EL (cell line): Measurements from ENCODE around the gene ABHD11.
"Not testable (repeated sequence)": the region's sequence is repeated elsewhere in the genome, so short reads cannot be mapped to it uniquely, and the experiment has no call there.

ENCODE experiments used
- DNase-seq: peaks from one replicate; pipeline ENCODE4 v3.0.0-alpha.2; 2016

ABHD11 gene, protein sequence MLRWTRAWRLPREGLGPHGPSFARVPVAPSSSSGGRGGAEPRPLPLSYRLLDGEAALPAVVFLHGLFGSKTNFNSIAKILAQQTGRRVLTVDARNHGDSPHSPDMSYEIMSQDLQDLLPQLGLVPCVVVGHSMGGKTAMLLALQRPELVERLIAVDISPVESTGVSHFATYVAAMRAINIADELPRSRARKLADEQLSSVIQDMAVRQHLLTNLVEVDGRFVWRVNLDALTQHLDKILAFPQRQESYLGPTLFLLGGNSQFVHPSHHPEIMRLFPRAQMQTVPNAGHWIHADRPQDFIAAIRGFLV

GRCh38 chr7:73738612-73739386 is at the start of gene ABHD11:
Gene ABHD11 (minus strand): TSS chr7:73738802. CDS start chr7:73738770, 32 bp downstream.
- DNase-seq, result peak; percentile 92

- DNase-seq, result not testable (repeated sequence)
These were observed 49.1 kb upstream of the ABHD11 start for GRCh38 chr7:73787786-73788048.

DNA sequence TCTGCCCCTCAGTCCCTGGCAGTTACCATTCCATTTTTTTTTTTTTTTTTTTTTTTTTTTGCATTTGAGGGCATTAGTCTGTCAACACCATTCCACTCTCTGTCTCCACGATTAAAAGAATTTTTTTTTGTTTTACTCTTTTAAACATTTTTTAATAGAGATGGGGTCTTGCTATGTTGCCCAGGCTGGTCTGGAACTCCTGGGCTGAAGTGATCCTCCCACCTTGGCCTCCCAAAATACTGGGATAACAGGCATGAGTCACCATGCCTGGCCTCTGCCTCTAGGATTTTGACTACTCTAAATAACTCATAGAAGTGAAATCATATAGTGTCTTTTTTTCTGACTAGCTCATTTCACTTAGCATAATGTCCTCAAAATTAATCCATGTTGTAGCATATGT is 48.0 kb upstream of the ABHD11 start:
- no peak for DNase-seq

DNA sequence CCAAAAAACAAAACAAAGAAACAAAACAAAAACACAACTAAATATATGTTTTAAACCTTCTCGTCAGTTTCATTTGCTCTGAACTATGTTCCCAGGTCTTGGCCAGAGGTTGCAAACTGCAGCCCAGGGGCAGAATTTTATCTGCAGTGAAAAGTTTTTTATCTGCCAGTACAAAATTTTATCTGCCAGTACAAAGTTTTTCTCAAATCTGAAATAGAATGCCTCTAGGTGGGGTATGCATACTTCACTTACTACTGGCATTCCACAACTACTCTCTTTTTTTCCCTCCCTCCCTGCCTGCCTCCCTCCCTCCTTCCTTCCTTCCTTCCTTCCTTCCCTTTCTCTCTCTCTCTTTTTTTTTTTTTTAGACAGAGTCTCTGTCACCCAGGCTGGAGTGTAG is 40.9 kb upstream of the ABHD11 start:
- DNase-seq, result no peak

DNA sequence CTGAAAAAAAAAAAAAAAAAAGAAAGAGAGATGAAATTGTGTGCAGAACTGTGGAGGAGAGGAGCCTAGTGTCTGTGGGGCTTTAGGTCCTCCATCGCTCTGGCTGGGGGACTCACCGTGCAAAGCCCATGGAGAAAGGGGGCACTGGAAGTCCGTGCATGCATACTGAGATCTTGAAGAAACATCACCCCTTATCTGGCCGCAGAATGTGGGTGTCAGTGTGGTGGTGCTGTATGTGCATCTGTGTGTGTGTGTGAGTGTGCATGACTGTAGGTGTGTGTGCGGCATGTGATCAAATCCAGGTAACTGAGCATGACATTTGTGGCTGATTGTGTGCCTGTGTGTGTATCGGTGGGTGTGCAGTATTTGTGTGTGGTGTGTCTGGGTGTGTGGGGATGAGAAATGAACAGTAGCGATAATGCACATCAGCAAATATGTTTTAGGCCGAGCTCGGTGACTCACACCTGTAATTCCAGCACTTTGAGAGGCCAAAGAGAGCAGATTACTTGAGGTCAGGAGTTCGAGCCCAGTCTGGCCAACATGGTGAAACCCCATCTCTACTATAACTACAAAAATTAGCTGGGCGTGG is 40.3 kb upstream of the ABHD11 start:
- DNase-seq, result no peak

DNA sequence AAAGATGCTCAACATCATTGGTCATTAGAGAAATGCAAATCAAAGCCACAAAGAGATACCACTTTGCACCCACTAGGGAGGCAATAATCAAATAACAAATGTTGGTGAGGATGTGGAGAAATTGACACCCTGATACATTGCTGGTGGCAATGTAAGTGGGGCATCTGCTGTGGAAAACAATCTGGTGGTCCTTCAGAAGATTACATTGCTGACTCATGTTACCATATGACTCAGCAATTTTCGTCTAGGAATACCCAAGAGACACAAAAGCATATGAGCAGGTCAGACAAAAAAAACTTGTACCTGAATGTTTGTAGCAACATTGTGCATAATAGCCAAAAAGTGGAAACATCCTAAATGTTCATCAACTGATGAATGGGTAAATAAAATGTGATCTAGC is 36.3 kb upstream of the ABHD11 start:
- peak; percentile 29 for DNase-seq

GRCh38 chr7:73773700-73774517 is 35.3 kb upstream of the ABHD11 start:
- DNase-seq, result no peak

GRCh38 chr7:73770860-73771670 is 32.5 kb upstream of the ABHD11 start:
- DNase-seq, result no peak

- DNase-seq, result peak; percentile 24
These were observed 31.6 kb upstream of the ABHD11 start, which contains the start of gene CLDN3 for GRCh38 chr7:73770002-73770859. Gene CLDN3 (minus strand): TSS chr7:73770270. CDS start chr7:73770049, 221 bp downstream.

DNA sequence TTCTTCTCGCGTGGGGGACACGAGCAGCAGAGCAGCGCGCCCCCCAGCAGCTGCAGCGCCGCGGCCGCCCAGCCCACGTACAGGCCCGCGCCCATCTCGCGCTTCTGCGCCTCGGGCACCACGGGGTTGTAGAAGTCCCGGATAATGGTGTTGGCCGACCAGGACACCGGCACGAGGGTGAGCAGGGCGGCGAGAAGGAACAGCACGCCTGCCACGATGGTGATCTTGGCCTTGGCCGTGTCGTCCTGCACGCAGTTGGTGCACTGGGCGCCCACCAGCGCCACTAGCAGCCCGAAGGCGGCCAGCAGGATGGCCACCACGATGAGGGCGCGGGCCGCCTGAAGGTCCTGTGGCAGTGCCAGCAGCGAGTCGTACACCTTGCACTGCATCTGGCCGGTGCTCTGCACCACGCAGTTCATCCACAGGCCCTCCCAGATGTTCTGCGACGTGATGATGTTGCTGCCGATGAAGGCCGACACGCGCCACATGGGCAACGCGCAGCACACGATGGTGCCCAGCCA is 30.9 kb upstream of the ABHD11 start:
- no peak for DNase-seq

GRCh38 chr7:73768641-73769480 is 30.3 kb upstream of the ABHD11 start:
- no peak for DNase-seq

DNA sequence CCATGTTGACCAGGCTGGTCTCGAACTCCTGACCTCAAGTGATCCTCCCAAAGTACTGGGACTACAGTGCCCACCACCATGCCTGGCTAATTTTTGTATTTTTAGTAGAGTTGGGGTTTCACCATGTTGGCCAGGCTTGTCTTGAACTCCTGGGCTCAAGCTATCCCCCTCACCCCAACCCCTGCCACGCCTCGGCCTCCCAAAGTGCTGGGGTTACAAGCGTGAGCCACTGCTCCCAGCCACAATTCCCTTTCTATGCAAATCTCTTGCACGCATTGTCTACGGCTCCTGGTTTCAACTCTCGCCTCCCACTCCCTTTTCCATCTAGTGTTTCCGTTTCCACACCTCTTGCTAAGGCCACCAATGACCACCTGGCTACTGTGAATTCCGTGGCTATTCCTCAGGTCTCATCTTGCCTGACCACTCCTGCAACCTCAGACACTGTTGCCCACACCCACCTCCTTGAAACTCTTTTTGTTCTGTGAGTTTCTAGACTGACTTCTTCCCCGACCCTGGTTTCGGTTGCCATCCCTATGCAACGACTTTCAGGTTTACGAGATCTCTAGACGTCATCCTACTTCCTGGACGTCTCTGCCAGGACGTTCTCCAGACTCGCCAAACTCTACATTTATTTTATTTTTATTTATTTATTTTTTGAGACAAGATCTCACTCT is 28.1 kb upstream of the ABHD11 start:
- no peak for DNase-seq

DNA sequence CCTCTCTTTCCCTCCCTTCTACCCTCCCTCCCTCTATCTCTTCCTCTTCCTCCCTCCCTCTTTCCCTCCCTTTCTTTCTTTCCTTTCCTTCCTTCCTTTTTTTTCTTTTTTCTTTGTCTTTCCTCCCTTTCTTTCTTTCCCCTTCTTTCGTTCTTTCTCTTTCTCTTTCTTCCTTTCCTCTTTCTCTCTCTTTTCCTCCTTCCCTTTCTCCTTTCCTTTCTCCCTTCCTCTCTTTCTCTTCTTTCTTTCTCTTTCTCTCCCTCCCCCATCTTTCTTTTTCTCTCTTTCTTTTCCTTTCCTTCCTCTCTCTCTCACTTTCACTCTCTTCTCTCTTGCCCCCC is 24.0 kb upstream of the ABHD11 start:
- DNase-seq, result no peak

- DNase-seq, result no peak
These were observed 23.5 kb upstream of the ABHD11 start for GRCh38 chr7:73761854-73762658.

GRCh38 chr7:73758581-73759138 is 20.1 kb upstream of the ABHD11 start:
- DNase-seq, result no peak

DNA sequence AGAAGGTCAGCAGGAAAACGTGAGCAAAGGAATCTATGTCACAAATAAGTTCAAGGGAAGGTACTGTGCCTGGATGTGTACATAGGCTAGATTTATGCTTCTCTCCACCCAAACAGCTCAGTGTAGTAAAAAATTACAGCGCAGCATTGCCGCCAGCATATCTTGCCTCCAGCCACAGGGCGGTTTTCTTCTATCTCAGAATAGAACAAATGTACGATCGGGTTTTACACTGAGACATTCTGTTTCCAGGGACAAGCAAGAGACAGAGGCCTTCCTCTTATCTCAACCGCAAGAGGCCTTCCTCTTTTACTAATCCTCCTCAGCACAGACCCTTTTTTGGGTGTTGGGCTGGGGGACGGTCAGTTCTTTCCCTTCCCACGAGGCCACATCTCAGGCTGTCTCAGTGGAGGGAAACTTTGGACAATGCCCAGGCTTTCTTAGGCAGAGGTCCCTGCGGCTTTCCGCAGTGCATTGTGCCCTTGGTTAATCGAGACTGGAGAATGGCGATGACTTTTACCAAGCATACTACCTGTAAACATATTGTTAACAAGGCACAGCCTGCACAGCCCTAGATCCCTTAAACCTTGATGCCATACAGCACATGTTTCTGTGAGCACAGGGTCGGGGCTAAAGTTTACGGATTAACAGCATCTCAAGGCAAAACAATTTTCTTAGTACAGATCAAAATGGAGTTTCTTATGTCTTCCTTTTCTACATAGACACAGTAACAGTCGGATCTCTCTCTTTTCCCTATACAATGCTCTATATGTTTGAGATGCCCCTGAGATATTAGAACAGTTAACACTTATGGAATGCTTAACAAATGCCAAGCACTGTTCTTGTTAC is 11.6 kb upstream of the ABHD11 start:
- no peak for DNase-seq

- no peak for DNase-seq
These were observed 7.8 kb upstream of the ABHD11 start for GRCh38 chr7:73746378-73746777.
